Muscle layer of duodenum (tissue), 2 donors: ENCODE data around the gene TAC4.
"Not testable (repeated sequence)": the region's sequence is repeated elsewhere in the genome, so short reads cannot be mapped to it uniquely, and the experiment has no call there.

Source experiments
- H3K27ac ChIP-seq: one replicate; pipeline ENCODE4 v1.7.0; 2013; ENCODE audit warnings: mild to moderate bottlenecking, low read length
- H3K27me3 ChIP-seq: one replicate; pipeline ENCODE4 v1.7.0; 2013; ENCODE audit warnings: low read depth, mild to moderate bottlenecking, control low read depth, low read length
- H3K36me3 ChIP-seq, 2 donors: one replicate each; pipeline ENCODE4 v1.7.0; 2013; ENCODE audit warnings: low read length in 2 of 2, control low read depth in 1 of 2, mild to moderate bottlenecking in 1 of 2; ENCODE audit not compliant: insufficient read depth in 2 of 2, control insufficient read depth in 1 of 2
- H3K4me1 ChIP-seq, 2 donors: one replicate each; pipeline ENCODE4 v1.7.0; 2013; ENCODE audit warnings: low read length in 2 of 2, mild to moderate bottlenecking in 2 of 2, control low read depth in 1 of 2, moderate library complexity in 1 of 2; ENCODE audit not compliant: insufficient read depth in 2 of 2, control insufficient read depth in 1 of 2
- H3K4me3 ChIP-seq, 2 donors: one replicate each; pipeline ENCODE4 v1.7.0; 2013; ENCODE audit warnings: low read length in 2 of 2, low read depth in 1 of 2, mild to moderate bottlenecking in 1 of 2
- H3K9me3 ChIP-seq, 2 donors: one replicate each; pipeline ENCODE4 v1.7.0; 2013; ENCODE audit warnings: low read length in 2 of 2, control low read depth in 1 of 2, mild to moderate bottlenecking in 1 of 2; ENCODE audit not compliant: control insufficient read depth in 1 of 2
- donor health status: healthy.

The TAC4 gene

GRCh38 chr17:49836111-49837030, 11.5 kb downstream of the TAC4 start:
- no peak overlapping the region for H3K27ac ChIP-seq
- peaks cover 0 to 5% of the 10 kb centered on the region in 2 donors for H3K4me1 ChIP-seq
- H3K4me3 ChIP-seq: peak overlapping the region in 1 of 2 donors; percentile 12
- H3K27me3 ChIP-seq: no peaks in the 10 kb centered on the region
- no peaks in the 10 kb centered on the region for H3K9me3 ChIP-seq
- peaks cover 16 to 24% of the 10 kb centered on the region in 2 donors for H3K36me3 ChIP-seq

GRCh38 chr17:49835472-49835871, 12.4 kb downstream of the TAC4 start:
- peaks cover 0 to 5% of the 10 kb centered on the region in 2 donors for H3K4me1 ChIP-seq
- peaks cover 18 to 25% of the 10 kb centered on the region in 2 donors for H3K36me3 ChIP-seq
- no peak overlapping the region for H3K4me3 ChIP-seq
- H3K27ac ChIP-seq: no peak overlapping the region
- no peaks in the 10 kb centered on the region for H3K27me3 ChIP-seq
- H3K9me3 ChIP-seq: no peaks in the 10 kb centered on the region

- Histone ChIP-seq H3K4me1 (peaks cover 0 to 5% of the 10 kb centered on the region in 2 donors), H3K27ac (no peak overlapping the region), H3K9me3 (no peaks in the 10 kb centered on the region), H3K36me3 (peaks cover 27% of the 10 kb centered on the region in 2 donors), H3K4me3 (no peak overlapping the region), H3K27me3 (no peaks in the 10 kb centered on the region)
Measured at GRCh38 chr17:49834118-49834743, 13.6 kb downstream of the TAC4 start.

DNA sequence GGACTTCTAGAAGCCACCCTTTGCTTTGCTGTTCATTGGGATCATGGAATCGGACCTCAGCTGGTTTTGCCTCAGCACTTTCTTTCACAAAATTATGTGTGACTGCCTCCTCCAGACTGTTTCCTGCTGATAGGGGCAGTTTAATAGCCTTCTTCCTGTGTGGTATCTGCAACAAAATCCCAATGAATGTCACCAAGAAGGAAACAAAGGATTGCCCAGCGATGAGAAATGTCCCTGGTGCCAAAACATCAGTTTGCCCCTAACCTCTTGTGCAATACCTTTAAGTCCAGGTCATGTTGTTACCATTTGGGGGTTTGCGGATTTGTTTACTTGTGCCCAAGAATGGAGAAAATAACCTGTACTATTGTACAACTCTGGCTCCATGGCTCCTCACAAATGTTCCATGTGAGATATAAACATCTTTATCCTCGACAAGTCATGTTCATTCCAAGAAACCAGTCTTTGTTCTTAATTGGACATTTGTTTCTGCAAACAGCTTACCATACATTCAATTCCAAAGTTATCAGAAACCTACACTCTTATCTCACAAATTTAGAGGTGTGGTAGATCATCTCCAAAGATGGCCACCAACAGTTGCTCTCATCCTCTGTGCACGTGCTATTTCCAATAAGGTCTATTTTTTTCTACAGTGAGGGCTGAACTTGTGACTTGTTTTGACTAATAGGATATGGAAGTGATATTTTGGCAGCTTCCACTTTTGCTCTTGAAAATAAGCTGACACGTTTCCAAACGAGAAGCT, 14.8 kb downstream of the TAC4 start:
- H3K27ac ChIP-seq: no peak overlapping the region
- no peaks in the 10 kb centered on the region for H3K27me3 ChIP-seq
- no peak overlapping the region for H3K4me3 ChIP-seq
- H3K9me3 ChIP-seq: no peaks in the 10 kb centered on the region
- peaks cover 0 to 9% of the 10 kb centered on the region in 2 donors for H3K4me1 ChIP-seq
- peaks cover 27 to 31% of the 10 kb centered on the region in 2 donors for H3K36me3 ChIP-seq

DNA sequence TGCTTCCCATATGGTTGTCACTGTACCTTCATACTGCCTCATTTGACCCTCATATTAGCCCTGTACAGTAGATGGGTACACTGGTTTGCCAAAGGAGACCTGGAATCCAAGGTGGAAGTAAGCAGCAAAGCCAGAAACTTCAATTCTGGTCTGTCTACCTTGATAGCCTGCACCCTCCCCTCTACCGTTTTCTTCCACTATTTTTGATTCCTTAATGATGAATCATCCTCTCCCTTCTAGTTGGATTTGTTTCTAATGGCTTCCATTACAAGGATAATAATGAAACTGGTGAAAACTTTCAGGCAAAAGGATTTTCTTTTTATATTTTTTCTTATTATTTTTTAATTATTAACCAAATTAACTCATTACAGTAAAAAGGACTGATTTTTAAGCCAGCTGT, 17.3 kb downstream of the TAC4 start:
- no peak overlapping the region for H3K27ac ChIP-seq

DNA sequence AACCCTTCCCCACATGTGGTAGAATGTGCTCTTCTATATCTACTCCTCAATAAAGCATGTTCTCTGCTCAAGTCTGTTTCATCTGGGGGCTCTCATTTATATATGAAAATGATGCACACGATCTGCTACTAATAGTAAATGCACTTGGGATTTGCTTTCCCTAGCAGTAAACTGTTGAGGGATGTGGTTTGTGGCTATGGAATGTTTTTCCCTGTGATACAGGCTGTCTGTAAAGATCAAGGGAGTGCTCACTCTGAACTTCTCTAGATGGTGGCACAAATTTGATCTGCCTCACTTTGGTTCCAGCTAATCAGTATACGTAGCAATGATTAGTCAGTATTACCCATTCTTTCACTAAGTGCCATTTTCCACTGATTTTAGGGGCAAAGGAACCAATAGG, 18.8 kb downstream of the TAC4 start:
- Histone ChIP-seq H3K27me3 (no peaks in the 10 kb centered on the region), H3K27ac (no peak overlapping the region), H3K4me1 (peaks cover 0 to 8% of the 10 kb centered on the region in 2 donors), H3K4me3 (no peak overlapping the region), H3K9me3 (no peaks in the 10 kb centered on the region), H3K36me3 (peaks cover 43 to 55% of the 10 kb centered on the region in 2 donors)

More for the DNA sequence above, 17.3 kb downstream of the TAC4 start:
- no peak overlapping the region for H3K4me3 ChIP-seq
- H3K4me1 ChIP-seq: peaks cover 0 to 11% of the 10 kb centered on the region in 2 donors
- H3K27me3 ChIP-seq: no peaks in the 10 kb centered on the region
- H3K9me3 ChIP-seq: no peaks in the 10 kb centered on the region
- H3K36me3 ChIP-seq: peaks cover 43 to 50% of the 10 kb centered on the region in 2 donors

DNA sequence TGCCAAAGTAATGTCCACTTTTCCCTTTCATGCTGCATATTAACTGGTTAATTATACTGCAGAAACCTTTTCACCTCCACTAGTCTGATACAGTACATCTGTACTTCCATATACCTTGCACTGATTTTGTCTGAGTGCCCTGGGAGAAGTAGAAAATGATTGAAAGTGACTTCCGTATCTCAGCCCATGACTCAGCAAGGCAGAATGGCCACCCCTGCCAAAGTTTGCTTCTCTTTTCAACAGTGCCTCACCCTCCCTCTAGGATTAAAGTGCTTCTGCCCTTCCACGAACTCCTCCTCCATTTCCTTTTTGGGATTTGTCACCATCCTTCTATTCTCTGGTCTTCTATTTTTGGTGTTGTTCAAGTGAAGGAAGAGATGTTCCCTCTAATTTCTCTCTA, 19.5 kb downstream of the TAC4 start:
- not testable (repeated sequence) for H3K27me3 ChIP-seq, H3K4me3 ChIP-seq, H3K4me1 ChIP-seq, H3K27ac ChIP-seq, H3K9me3 ChIP-seq
- peaks cover 43 to 55% of the 10 kb centered on the region in 2 donors for H3K36me3 ChIP-seq

- no peaks in the 10 kb centered on the region for H3K9me3 ChIP-seq
- H3K27ac ChIP-seq: no peak overlapping the region
- no peak overlapping the region for H3K4me3 ChIP-seq
- H3K36me3 ChIP-seq: peaks cover 44 to 74% of the 10 kb centered on the region in 2 donors
- H3K4me1 ChIP-seq: peaks cover 0 to 5% of the 10 kb centered on the region in 2 donors
- H3K27me3 ChIP-seq: no peaks in the 10 kb centered on the region
Measured at GRCh38 chr17:49825645-49826044, 22.2 kb downstream of the TAC4 start.

DNA sequence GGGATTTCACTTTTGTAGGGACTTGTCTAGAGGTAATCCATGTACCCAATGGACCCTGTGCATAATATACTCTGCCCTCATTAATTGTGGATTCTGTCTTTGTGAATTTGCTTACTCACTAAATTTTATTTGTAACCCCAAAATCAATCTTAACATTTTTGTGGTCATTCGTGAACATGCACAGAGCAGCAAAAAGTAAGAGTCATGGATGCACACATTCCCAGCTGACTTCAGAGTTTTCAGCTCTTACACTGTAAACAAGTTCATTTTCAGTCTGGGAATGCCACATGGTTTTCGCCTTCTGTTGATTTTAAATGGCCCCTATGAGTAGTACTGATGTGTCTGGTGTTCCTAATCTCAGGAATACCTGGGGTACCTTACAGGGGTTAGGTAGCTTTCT, 24.3 kb downstream of the TAC4 start:
- H3K27ac ChIP-seq: no peak overlapping the region

DNA sequence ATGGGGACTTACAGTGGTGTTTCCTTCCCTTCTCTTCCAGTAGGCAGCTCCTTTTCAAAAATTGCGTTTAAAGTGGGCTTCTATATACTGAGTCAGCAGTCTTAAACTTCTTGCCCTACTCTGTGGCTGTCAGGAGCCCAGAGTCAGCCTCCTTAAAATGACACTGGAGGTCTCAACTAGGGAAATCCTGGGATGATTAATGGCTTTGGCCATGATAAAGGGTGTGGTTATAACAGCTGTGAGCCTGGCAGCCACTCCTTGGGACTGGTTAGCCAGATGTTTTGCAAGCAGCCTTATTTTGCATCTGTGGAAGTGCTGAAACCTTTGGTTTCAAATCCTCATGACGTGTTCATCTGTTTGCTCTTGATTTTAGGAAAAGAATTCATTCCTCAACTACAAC, 25.0 kb downstream of the TAC4 start:
- no peak overlapping the region for H3K27ac ChIP-seq
- no peaks in the 10 kb centered on the region for H3K9me3 ChIP-seq
- H3K27me3 ChIP-seq: no peaks in the 10 kb centered on the region
- H3K4me3 ChIP-seq: no peak overlapping the region
- H3K36me3 ChIP-seq: peaks cover 54 to 72% of the 10 kb centered on the region in 2 donors
- H3K4me1 ChIP-seq: peaks cover 0 to 7% of the 10 kb centered on the region in 2 donors

More for the DNA sequence above, 24.3 kb downstream of the TAC4 start:
- Histone ChIP-seq H3K36me3 (peaks cover 47 to 64% of the 10 kb centered on the region in 2 donors), H3K4me3 (no peak overlapping the region), H3K27me3 (no peaks in the 10 kb centered on the region), H3K9me3 (no peaks in the 10 kb centered on the region), H3K4me1 (peaks cover 0 to 12% of the 10 kb centered on the region in 2 donors)

DNA sequence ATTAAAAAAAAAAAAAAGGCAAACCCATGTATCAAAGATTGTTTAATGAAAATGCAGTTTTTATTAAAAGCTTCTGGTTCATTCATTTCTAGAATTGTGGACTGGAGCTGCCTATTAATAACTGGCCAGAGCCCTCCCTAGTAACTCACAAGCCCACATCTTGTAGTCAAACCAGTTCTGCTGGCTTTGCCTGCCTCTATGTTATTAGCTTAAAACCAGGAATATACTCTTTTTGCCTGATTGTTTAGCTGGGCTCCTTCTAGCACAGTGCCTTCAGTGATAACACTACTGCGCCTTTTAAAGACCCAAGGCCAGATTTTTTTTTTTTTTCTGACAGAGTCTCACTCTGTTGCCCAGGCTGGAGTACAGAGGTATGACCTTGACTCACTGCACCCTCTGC, 26.0 kb downstream of the TAC4 start:
- Histone ChIP-seq H3K27me3 (no peaks in the 10 kb centered on the region), H3K4me3 (no peak overlapping the region), H3K4me1 (peaks cover 0 to 9% of the 10 kb centered on the region in 2 donors), H3K9me3 (no peaks in the 10 kb centered on the region), H3K27ac (no peak overlapping the region), H3K36me3 (peaks cover 57 to 73% of the 10 kb centered on the region in 2 donors)
